GM23338 (cell line): ENCODE measurements around the gene TGFBR1. TPM values are rescaled to one million over a fixed set of nuclear protein-coding genes. Genes with fewer than 3 reads are reported as not detected.

ENCODE experiments used
- ATAC-seq: fragments of 200-7000 bp; cut with Tn5 transposase; 3 replicates; pipeline ENCODE4 v1.9.1; 2020
- DNase-seq: peaks from one replicate; pipeline ENCODE4 v3.0.0-alpha.2; 2015; ENCODE audit warnings: low spot score
- H2AFZ ChIP-seq: fragments of 200-600 bp; sonication (generic); 2 replicates; pipeline ENCODE4 v1.8.0; 2016; ENCODE audit warnings: antibody characterized with exemption, mild to moderate bottlenecking, moderate library complexity
- H3F3A ChIP-seq: fragments of 200-600 bp; sonication (generic); replicated peaks from 2 replicates; pipeline ENCODE4 v1.8.0; 2017; ENCODE audit warnings: antibody characterized with exemption, mixed run types, low read depth
- H3K27ac ChIP-seq: fragments of 200-600 bp; sonication (generic); 2 replicates; pipeline ENCODE4 v1.6.1; 2016; ENCODE audit warnings: low read depth
- H3K27me3 ChIP-seq: fragments of 200-600 bp; sonication (generic); 2 replicates; pipeline ENCODE4 v1.8.0; 2016; ENCODE audit warnings: mild to moderate bottlenecking, mixed run types, moderate library complexity; ENCODE audit not compliant: insufficient read depth
- H3K36me3 ChIP-seq: fragments of 200-600 bp; sonication (generic); 2 replicates; pipeline ENCODE4 v1.8.0; 2016; ENCODE audit warnings: mild to moderate bottlenecking; ENCODE audit not compliant: insufficient read depth
- H3K4me1 ChIP-seq: fragments of 200-600 bp; sonication (generic); 2 replicates; pipeline ENCODE4 v1.8.0; 2016; ENCODE audit warnings: mild to moderate bottlenecking, moderate library complexity; ENCODE audit not compliant: insufficient read depth
- H3K4me2 ChIP-seq: fragments of 200-600 bp; sonication (generic); 2 replicates; pipeline ENCODE4 v1.7.1; 2017; ENCODE audit warnings: mixed run types
- H3K4me3 ChIP-seq: fragments of 200-600 bp; sonication (generic); 2 replicates; pipeline ENCODE4 v1.6.1; 2016; ENCODE audit warnings: mixed run types
- H3K79me2 ChIP-seq: fragments of 200-600 bp; sonication (generic); replicated peaks from 2 replicates; pipeline ENCODE4 v1.8.0; 2017; ENCODE audit warnings: mild to moderate bottlenecking; ENCODE audit not compliant: insufficient read depth
- H3K9me2 ChIP-seq: fragments of 200-600 bp; sonication (generic); 2 replicates; pipeline ENCODE4 v1.8.0; 2017; ENCODE audit not compliant: insufficient read depth
- H4K20me1 ChIP-seq: fragments of 200-600 bp; sonication (generic); replicated peaks from 2 replicates; pipeline ENCODE4 v1.8.0; 2017; ENCODE audit warnings: mild to moderate bottlenecking; ENCODE audit not compliant: insufficient read depth
- H3K27ac Mint-ChIP-seq: 2 replicates; pipeline ENCODE4 v1.8.0; 2020; ENCODE audit warnings: inconsistent platforms, mild to moderate bottlenecking, moderate library complexity, mixed read lengths
- H3K27me3 Mint-ChIP-seq: 3 replicates; pipeline ENCODE4 v1.8.0; 2022; ENCODE audit warnings: low read depth, mild to moderate bottlenecking, moderate library complexity, mixed read lengths, inconsistent platforms; ENCODE audit not compliant: insufficient read depth, poor library complexity
- H3K36me3 Mint-ChIP-seq: 3 replicates; pipeline ENCODE4 v1.8.0; 2021; ENCODE audit warnings: low read depth, mild to moderate bottlenecking, inconsistent platforms, moderate library complexity, mixed read lengths
- H3K4me1 Mint-ChIP-seq: 3 replicates; pipeline ENCODE4 v1.8.0; 2020; ENCODE audit warnings: mild to moderate bottlenecking, inconsistent platforms, mixed read lengths
- H3K4me3 Mint-ChIP-seq: 3 replicates; pipeline ENCODE4 v1.8.0; 2021; ENCODE audit warnings: moderate library complexity, mild to moderate bottlenecking, inconsistent platforms, mixed read lengths
- H3K9me3 Mint-ChIP-seq: 3 replicates; pipeline ENCODE4 v1.8.0; 2020; ENCODE audit warnings: moderate library complexity, mild to moderate bottlenecking, inconsistent platforms, mixed read lengths
- CREB1 ChIP-seq: fragments of 250-450 bp; sonication (Bioruptor Pico); IDR thresholded peaks from 2 replicates; pipeline ENCODE4 v1.5.0; 2020; ENCODE audit warnings: low read depth, mild to moderate bottlenecking, moderate library complexity
- CTCF ChIP-seq, 2 experiments: fragments of 200-600 bp in 1 of 2; sonication (generic) in 1 of 2; conservative IDR thresholded peaks; 2 replicates each; pipeline versions ENCODE4 v1.5.1 to v1.6.1; 2016 to 2017; ENCODE audit warnings: antibody characterized with exemption in 2 of 2, low read depth in 2 of 2, mild to moderate bottlenecking in 2 of 2, moderate library complexity in 1 of 2
- ETS1 ChIP-seq: IDR thresholded peaks from 2 replicates; pipeline ENCODE4 v1.6.1; 2016; ENCODE audit warnings: antibody characterized with exemption
- EZH2phosphoT487 ChIP-seq: fragments of 200-600 bp; sonication (generic); IDR thresholded peaks from one replicate; pipeline ENCODE4 v1.8.1; 2018; ENCODE audit warnings: antibody characterized with exemption; ENCODE audit not compliant: unreplicated experiment
- NANOG ChIP-seq: IDR thresholded peaks from 2 replicates; pipeline ENCODE4 v1.6.1; 2016; ENCODE audit warnings: antibody characterized with exemption, borderline replicate concordance
- POLR2AphosphoS5 ChIP-seq: IDR thresholded peaks from 2 replicates; pipeline ENCODE4 v1.6.1; 2016; ENCODE audit warnings: antibody characterized with exemption, low read depth
- STAT1 ChIP-seq: IDR thresholded peaks from one replicate; pipeline ENCODE4 v1.6.1; 2016; ENCODE audit warnings: antibody characterized with exemption; ENCODE audit not compliant: unreplicated experiment
- ZNF331 ChIP-seq: fragments of 250-450 bp; sonication (Bioruptor Pico); IDR thresholded peaks from 2 replicates; pipeline ENCODE4 v1.5.0; 2020; ENCODE audit warnings: low read depth, mild to moderate bottlenecking, moderate library complexity
- polyA plus RNA-seq: library from polyadenylated mRNA; unstranded; fragments of >200 nt; fragmentation: Nextera tagmentation; extraction: Ambion mirVana; gene quantifications from 2 replicates; pipeline ENCODE4 v1.2.1, GENCODE V29; 2016
- total RNA-seq: library from RNA; depleted of rRNA; stranded (reverse); fragments of >200 nt; shearing (Covaris generic); gene quantifications from 2 replicates; pipeline ENCODE4 v1.2.3, GENCODE V29; 2014
- TF ChIP-seq, protein P1 (sequence below): fragments of 250-450 bp; sonication (Bioruptor Pico); IDR thresholded peaks from 2 replicates; pipeline ENCODE4 v1.5.0; 2020; ENCODE audit warnings: mild to moderate bottlenecking, moderate library complexity

Gene TGFBR1
- total and polyA plus RNA-seq, 2 experiments from 2014 or later = 9.3 to 40.2 TPM

DNA sequence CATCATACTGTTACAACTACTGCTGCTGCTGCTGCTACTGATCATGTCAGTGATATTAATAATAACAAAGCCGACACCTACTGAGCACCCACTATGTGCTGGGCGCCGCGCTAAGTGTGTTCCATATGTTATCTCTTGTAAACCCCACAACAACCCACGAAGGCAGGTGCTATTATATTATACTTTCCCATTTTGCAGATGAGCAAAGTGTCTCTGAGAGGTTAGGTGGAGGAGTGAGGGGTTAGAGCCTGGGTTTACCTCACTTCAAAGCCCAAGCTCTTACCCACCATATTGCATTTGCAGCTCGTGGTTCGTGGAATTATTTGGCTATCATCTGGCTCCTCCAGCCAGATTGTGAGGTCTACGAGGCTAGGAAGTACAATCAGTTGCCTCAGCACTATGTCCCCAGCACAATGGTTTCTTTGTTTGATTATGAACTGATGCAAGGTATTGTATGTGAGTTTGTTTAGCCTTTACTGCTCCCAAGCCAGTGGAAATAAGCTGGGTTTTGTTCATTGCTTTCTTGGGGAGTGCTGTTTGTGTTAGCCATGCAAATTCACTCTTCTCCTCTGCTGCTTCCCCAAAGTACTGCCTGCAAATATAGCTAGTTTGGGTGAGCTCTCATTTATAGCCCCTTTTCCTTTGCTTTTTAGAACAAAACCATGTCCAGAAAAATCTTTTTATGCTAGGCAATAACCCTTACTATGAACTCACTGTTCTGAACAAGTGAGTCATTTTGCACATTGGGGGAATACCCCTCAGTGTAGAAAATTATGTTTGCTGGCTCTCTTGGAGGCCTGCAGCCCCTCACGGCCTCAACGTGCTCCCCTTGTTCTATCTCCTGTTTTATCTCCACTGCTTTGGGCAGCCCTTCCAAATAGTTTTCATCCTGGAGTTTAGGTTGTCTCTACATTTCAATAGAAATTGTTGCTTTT, 68.9 kb downstream of the TGFBR1 start (continued):
- TF ChIP-seq, protein P1, sequence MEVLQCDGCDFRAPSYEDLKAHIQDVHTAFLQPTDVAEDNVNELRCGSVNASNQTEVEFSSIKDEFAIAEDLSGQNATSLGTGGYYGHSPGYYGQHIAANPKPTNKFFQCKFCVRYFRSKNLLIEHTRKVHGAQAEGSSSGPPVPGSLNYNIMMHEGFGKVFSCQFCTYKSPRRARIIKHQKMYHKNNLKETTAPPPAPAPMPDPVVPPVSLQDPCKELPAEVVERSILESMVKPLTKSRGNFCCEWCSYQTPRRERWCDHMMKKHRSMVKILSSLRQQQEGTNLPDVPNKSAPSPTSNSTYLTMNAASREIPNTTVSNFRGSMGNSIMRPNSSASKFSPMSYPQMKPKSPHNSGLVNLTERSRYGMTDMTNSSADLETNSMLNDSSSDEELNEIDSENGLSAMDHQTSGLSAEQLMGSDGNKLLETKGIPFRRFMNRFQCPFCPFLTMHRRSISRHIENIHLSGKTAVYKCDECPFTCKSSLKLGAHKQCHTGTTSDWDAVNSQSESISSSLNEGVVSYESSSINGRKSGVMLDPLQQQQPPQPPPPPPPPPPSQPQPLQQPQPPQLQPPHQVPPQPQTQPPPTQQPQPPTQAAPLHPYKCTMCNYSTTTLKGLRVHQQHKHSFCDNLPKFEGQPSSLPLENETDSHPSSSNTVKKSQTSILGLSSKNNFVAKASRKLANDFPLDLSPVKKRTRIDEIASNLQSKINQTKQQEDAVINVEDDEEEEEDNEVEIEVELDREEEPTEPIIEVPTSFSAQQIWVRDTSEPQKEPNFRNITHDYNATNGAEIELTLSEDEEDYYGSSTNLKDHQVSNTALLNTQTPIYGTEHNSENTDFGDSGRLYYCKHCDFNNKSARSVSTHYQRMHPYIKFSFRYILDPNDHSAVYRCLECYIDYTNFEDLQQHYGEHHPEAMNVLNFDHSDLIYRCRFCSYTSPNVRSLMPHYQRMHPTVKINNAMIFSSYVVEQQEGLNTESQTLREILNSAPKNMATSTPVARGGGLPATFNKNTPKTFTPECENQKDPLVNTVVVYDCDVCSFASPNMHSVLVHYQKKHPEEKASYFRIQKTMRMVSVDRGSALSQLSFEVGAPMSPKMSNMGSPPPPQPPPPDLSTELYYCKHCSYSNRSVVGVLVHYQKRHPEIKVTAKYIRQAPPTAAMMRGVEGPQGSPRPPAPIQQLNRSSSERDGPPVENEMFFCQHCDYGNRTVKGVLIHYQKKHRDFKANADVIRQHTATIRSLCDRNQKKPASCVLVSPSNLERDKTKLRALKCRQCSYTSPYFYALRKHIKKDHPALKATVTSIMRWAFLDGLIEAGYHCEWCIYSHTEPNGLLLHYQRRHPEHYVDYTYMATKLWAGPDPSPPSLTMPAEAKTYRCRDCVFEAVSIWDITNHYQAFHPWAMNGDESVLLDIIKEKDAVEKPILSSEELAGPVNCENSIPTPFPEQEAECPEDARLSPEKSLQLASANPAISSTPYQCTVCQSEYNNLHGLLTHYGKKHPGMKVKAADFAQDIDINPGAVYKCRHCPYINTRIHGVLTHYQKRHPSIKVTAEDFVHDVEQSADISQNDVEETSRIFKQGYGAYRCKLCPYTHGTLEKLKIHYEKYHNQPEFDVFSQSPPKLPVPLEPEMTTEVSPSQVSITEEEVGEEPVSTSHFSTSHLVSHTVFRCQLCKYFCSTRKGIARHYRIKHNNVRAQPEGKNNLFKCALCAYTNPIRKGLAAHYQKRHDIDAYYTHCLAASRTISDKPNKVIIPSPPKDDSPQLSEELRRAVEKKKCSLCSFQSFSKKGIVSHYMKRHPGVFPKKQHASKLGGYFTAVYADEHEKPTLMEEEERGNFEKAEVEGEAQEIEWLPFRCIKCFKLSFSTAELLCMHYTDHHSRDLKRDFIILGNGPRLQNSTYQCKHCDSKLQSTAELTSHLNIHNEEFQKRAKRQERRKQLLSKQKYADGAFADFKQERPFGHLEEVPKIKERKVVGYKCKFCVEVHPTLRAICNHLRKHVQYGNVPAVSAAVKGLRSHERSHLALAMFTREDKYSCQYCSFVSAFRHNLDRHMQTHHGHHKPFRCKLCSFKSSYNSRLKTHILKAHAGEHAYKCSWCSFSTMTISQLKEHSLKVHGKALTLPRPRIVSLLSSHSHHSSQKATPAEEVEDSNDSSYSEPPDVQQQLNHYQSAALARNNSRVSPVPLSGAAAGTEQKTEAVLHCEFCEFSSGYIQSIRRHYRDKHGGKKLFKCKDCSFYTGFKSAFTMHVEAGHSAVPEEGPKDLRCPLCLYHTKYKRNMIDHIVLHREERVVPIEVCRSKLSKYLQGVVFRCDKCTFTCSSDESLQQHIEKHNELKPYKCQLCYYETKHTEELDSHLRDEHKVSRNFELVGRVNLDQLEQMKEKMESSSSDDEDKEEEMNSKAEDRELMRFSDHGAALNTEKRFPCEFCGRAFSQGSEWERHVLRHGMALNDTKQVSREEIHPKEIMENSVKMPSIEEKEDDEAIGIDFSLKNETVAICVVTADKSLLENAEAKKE = no peak
- TF ChIP-seq ETS1 (no peak), CREB1 (CRISPR knock-in tag) (no peak), STAT1 (no peak), NANOG (no peak), ZNF331 (no peak)

DNA sequence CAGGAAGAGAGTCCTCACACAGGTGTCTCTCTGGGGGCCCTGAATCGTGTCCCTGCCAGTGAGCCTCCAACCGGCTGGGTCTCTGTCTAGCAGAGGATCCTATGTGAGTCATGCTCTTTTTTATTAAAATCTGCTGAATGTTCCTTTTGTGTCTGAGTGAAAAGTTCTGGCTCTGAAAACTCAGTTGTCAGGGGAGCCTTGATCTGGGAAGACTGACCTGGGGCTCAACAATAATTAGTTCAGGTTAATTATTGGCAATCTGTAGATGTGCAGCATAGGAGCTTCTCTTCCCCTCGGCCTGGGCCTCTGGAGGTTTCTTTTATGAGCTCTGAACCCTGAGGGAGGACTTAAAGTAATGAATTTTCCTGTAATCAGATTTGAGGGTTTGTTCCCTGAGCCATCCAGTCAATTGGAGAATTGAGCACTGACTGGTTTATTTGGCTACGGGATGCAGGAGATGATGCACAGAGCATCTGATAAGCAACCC, 71.7 kb downstream of the TGFBR1 start:
- H3K36me3 ChIP-seq = no peaks in the 10 kb centered on the region
- H3K9me2 ChIP-seq = peaks cover 5% of the 10 kb centered on the region
- no peaks in the 10 kb centered on the region for H3K79me2 ChIP-seq
- peaks cover 33% of the 10 kb centered on the region for H3K4me1 Mint-ChIP-seq
- H3K4me3 Mint-ChIP-seq = no peak overlapping the region
- no peaks in the 10 kb centered on the region for H4K20me1 ChIP-seq
- no peak overlapping the region for H3K27ac ChIP-seq
- peaks cover 4% of the 10 kb centered on the region; the same call in 1 of the 2 replicates for H3K4me1 ChIP-seq
- H3K36me3 Mint-ChIP-seq = no peaks in the 10 kb centered on the region
- no peaks in the 10 kb centered on the region for H3K27me3 ChIP-seq
- peaks cover 2% of the 10 kb centered on the region for H3K27me3 Mint-ChIP-seq
- peak overlapping the region; percentile 25; the same call in 1 of the 2 replicates for H3K27ac Mint-ChIP-seq
- H2AFZ ChIP-seq = peak overlapping the region; percentile 87; the same call in 1 of the 2 replicates
- H3K9me3 Mint-ChIP-seq = no peaks in the 10 kb centered on the region
- H3K4me3 ChIP-seq = no peak overlapping the region
- H3K4me2 ChIP-seq = peak overlapping the region; percentile 38; the same call in 1 of the 2 replicates
- no peak for DNase-seq
- peak; percentile 39; the same call in 2 of the 3 replicates for ATAC-seq
- no peaks in the 10 kb centered on the region for H3F3A ChIP-seq
- TF ChIP-seq NANOG = no peak
- TF ChIP-seq ZNF331 = no peak
- TF ChIP-seq CTCF (conservative IDR thresholded peaks at IDR 0.05; ENCODE audit: low read depth in 2 of 2) = no peak
- TF ChIP-seq EZH2phosphoT487 = no peak
- no peak for TF ChIP-seq STAT1
- TF ChIP-seq ETS1 = no peak
- no peak for TF ChIP-seq POLR2AphosphoS5
